Lower lobe of right lung (tissue), 2 donors: Measurements from ENCODE around the gene COQ9. TPM values are rescaled to one million over a fixed set of nuclear protein-coding genes. Genes with fewer than 3 reads are reported as not detected.
A peak's percentile ranks its signal among the peaks of the same experiment; 100 is the strongest.

Source experiments
- ATAC-seq, 2 donors: fragments of 200-7000 bp; cut with Tn5 transposase; one replicate each; pipeline ENCODE4 v1.9.1; 2020 to 2022; ENCODE audit warnings: mild to moderate bottlenecking in 2 of 2, moderate library complexity in 2 of 2
- DNase-seq: peaks from one replicate; pipeline ENCODE4 v3.0.0-alpha.2; 2020
- H3K27ac ChIP-seq: fragments of 200-600 bp; one replicate; pipeline ENCODE4 v1.8.0; 2022
- H3K27me3 ChIP-seq: fragments of 200-600 bp; one replicate; pipeline ENCODE4 v1.8.0; 2022; ENCODE audit warnings: low read depth
- H3K36me3 ChIP-seq: fragments of 200-600 bp; one replicate; pipeline ENCODE4 v1.8.0; 2022; ENCODE audit warnings: mild to moderate bottlenecking
- H3K4me1 ChIP-seq: fragments of 200-600 bp; one replicate; pipeline ENCODE4 v1.8.0; 2022
- H3K4me3 ChIP-seq: fragments of 200-600 bp; one replicate; pipeline ENCODE4 v1.8.0; 2022; ENCODE audit warnings: mild to moderate bottlenecking
- H3K9me3 ChIP-seq: fragments of 200-600 bp; one replicate; pipeline ENCODE4 v1.8.0; 2022
- intact Hi-C: fragments of 100-400 bp; cut with DNase I; formaldehyde crosslinking; loops from one replicate; pipeline ENCODE4 v1.11.0; 2022
- total RNA-seq: library from RNA; stranded (reverse); fragmentation: NEBNext Ultra II Directional; extraction: Animal tissue kit (Norgen Biotek cat#: 25700); gene quantifications from one replicate; pipeline ENCODE4 v1.2.1, GENCODE V29; 2021
- TF ChIP-seq, protein P1 (sequence below): fragments of 200-600 bp; IDR thresholded peaks from one replicate; pipeline ENCODE4 v1.8.0; 2022; ENCODE audit warnings: antibody characterized with exemption, mild to moderate bottlenecking
- donor health status: DM: no; HTN: yes; CAD: no; lungs with severe emphysema.

The COQ9 gene
- total RNA-seq, 1 donor from 2014 or later: 37.2 TPM

DNA sequence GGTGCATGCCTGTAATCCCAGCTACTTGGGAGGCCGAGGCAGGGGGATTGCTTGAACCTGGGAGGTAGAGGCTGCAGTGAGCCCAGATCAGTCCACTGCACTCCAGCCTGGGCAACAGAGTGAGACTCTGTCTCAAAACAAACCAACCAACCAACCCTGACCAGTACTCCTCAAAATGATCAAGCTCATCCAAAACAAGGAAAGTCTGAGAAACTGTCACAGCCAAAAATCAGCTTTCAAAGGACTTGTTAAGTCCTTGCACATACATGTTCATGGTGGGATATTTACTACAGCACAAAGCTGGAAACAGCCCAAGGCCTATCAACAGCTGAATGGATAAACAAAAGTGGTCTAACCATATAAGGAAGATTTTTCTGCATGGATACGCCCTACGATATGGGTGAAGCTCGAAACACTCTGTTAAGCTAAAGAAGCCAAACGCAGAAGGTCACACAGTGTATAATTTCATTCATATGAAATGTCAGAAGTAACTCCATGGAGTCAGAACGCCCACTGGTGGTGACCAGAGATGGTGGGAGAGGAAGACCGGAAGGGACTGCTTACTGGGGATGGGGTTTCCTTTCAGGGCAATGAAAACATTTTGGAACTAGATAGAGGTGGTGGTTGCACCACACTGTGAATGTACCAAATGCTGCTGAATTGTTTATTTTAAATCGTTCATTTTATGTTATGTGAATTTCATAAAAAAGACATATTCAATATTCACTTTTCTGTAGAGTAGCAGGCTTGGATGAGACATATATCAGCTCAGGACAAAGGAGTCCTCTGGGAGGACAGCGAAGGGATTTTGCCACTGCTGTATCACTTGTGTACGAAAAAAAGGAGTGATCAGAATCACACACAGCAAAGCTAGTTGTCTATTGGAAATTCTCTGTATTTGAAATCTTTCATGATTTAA is 25.0 kb upstream of the COQ9 start:
- Histone ChIP-seq H3K9me3 (no peaks in the 10 kb centered on the region), H3K27ac (no peak overlapping the region), H3K27me3 (no peaks in the 10 kb centered on the region), H3K4me3 (no peak overlapping the region), H3K4me1 (peaks cover 30% of the 10 kb centered on the region), H3K36me3 (no peaks in the 10 kb centered on the region)
- TF ChIP-seq, protein P1, sequence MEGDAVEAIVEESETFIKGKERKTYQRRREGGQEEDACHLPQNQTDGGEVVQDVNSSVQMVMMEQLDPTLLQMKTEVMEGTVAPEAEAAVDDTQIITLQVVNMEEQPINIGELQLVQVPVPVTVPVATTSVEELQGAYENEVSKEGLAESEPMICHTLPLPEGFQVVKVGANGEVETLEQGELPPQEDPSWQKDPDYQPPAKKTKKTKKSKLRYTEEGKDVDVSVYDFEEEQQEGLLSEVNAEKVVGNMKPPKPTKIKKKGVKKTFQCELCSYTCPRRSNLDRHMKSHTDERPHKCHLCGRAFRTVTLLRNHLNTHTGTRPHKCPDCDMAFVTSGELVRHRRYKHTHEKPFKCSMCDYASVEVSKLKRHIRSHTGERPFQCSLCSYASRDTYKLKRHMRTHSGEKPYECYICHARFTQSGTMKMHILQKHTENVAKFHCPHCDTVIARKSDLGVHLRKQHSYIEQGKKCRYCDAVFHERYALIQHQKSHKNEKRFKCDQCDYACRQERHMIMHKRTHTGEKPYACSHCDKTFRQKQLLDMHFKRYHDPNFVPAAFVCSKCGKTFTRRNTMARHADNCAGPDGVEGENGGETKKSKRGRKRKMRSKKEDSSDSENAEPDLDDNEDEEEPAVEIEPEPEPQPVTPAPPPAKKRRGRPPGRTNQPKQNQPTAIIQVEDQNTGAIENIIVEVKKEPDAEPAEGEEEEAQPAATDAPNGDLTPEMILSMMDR: peak; percentile 66
- no peak for DNase-seq
- ATAC-seq: no peak
- intact Hi-C loops: no loop called here

GRCh38 chr16:57423152-57423551 is 24.1 kb upstream of the COQ9 start:
- DNase-seq (no peak), ATAC-seq (no peak)
- Histone ChIP-seq H3K27me3 (no peaks in the 10 kb centered on the region), H3K36me3 (peaks cover 8% of the 10 kb centered on the region), H3K27ac (no peak overlapping the region), H3K4me3 (no peak overlapping the region), H3K4me1 (peaks cover 21% of the 10 kb centered on the region), H3K9me3 (no peaks in the 10 kb centered on the region)
- TF ChIP-seq, protein P1: no peak
- intact Hi-C loops: no loop called here

DNA sequence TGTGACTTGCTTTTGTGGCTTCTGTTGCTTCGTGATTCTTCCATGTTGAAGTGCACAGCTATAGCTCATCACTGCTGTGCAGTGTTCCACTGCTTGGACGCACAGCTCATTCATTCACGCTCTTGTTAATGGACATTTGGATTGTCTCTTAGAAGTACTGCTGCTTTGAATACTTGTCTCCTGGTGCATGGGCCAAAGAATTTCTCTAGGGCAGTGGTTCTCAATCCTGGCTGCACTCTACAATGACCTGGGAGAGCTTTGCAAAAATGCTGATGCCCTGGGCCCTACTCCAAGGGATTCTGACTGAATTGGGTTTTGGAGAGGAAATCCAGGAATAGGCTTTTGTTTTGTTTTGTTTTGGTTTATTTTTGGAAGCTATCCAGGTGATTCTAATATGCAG is 22.7 kb upstream of the COQ9 start:
- H3K4me3 ChIP-seq: no peak overlapping the region
- H3K27ac ChIP-seq: no peak overlapping the region
- peaks cover 9% of the 10 kb centered on the region for H3K4me1 ChIP-seq
- H3K36me3 ChIP-seq: peaks cover 22% of the 10 kb centered on the region
- peak in 1 of 2 donors; percentile 11 for ATAC-seq
- no peaks in the 10 kb centered on the region for H3K9me3 ChIP-seq
- DNase-seq: no peak
- H3K27me3 ChIP-seq: no peaks in the 10 kb centered on the region
- TF ChIP-seq, protein P1: no peak
- intact Hi-C loops: no loop called here

DNA sequence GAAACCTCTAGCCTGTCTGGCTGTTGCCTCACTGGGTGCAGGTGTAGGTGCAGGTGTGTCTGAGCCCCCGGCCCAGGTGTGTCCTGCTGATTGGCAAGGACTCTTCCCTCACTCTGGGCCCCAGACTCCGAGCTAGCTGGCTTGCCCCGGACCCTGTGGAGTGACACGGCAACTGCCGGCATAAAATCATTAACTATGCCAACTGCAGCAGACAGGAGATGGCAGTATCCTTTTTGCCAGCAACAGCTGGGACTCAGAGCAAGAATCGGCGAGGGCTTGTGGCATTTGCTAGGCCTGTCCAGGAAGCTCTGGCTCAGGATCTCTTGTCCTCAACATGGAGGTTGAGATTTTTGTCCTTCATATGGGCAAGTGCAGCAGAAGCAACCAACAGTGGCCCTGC is 20.9 kb upstream of the COQ9 start:
- peaks cover 9% of the 10 kb centered on the region for H3K4me1 ChIP-seq
- no peak overlapping the region for H3K27ac ChIP-seq
- ATAC-seq (no peak), DNase-seq (no peak)
- H3K36me3 ChIP-seq: peaks cover 40% of the 10 kb centered on the region
- intact Hi-C loops: no loop called here
- no peak overlapping the region for H3K4me3 ChIP-seq
- no peaks in the 10 kb centered on the region for H3K9me3 ChIP-seq
- H3K27me3 ChIP-seq: no peaks in the 10 kb centered on the region
- TF ChIP-seq, protein P1: no peak

- peaks cover 49% of the 10 kb centered on the region for H3K36me3 ChIP-seq
- H3K27me3 ChIP-seq: no peaks in the 10 kb centered on the region
- no peak for DNase-seq
- no peak for ATAC-seq
- no peak overlapping the region for H3K4me3 ChIP-seq
- intact Hi-C loops: no loop called here
- no peaks in the 10 kb centered on the region for H3K9me3 ChIP-seq
- no peak overlapping the region for H3K27ac ChIP-seq
- TF ChIP-seq, protein P1: no peak
- peaks cover 5% of the 10 kb centered on the region for H3K4me1 ChIP-seq
Measured at GRCh38 chr16:57427307-57427706, 20.0 kb upstream of the COQ9 start.
